AG09309 (cell line): Measurements from ENCODE around the gene PIKFYVE.
"Not testable (repeated sequence)": the region's sequence is repeated elsewhere in the genome, so short reads cannot be mapped to it uniquely, and the experiment has no call there.

Experiments
- DNase-seq: peaks from one replicate; pipeline ENCODE4 v3.0.0-alpha.2; 2010; ENCODE audit warnings: low read depth
- H3K4me3 ChIP-seq: 2 replicates; pipeline ENCODE4 v1.5.1; 2011; ENCODE audit warnings: mild to moderate bottlenecking, low read depth, low read length, moderate library complexity; ENCODE audit not compliant: control insufficient read depth
- TF ChIP-seq, protein P1 (sequence below): IDR thresholded peaks from 2 replicates; pipeline ENCODE4 v1.5.1; 2011; ENCODE audit warnings: mild to moderate bottlenecking, low read depth, low read length, inconsistent platforms; ENCODE audit not compliant: insufficient read depth, control insufficient read depth; ENCODE audit errors: missing control alignments

PIKFYVE gene

DNA sequence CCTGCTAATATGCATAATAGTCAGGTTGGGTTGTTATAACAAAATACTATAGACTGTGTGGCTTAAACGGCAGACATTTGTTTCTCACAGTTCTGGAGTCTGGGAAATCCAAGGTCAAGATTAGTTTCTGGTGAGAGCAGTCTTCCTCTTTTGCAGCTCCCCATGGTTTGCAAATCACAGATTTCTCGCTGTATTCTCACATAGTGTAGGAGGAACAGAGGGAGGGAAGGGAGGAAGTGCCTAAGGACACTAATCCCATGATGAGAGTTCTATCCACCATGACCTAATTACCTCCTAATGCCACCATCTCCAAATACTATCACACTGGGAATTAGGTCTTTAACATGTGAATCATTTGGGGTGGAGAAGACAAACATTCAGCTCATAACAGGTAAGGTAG is 120.5 kb downstream of the PIKFYVE start:
- no peak overlapping the region for H3K4me3 ChIP-seq
- DNase-seq, result no peak
- TF ChIP-seq, protein P1, sequence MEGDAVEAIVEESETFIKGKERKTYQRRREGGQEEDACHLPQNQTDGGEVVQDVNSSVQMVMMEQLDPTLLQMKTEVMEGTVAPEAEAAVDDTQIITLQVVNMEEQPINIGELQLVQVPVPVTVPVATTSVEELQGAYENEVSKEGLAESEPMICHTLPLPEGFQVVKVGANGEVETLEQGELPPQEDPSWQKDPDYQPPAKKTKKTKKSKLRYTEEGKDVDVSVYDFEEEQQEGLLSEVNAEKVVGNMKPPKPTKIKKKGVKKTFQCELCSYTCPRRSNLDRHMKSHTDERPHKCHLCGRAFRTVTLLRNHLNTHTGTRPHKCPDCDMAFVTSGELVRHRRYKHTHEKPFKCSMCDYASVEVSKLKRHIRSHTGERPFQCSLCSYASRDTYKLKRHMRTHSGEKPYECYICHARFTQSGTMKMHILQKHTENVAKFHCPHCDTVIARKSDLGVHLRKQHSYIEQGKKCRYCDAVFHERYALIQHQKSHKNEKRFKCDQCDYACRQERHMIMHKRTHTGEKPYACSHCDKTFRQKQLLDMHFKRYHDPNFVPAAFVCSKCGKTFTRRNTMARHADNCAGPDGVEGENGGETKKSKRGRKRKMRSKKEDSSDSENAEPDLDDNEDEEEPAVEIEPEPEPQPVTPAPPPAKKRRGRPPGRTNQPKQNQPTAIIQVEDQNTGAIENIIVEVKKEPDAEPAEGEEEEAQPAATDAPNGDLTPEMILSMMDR, result no peak

DNA sequence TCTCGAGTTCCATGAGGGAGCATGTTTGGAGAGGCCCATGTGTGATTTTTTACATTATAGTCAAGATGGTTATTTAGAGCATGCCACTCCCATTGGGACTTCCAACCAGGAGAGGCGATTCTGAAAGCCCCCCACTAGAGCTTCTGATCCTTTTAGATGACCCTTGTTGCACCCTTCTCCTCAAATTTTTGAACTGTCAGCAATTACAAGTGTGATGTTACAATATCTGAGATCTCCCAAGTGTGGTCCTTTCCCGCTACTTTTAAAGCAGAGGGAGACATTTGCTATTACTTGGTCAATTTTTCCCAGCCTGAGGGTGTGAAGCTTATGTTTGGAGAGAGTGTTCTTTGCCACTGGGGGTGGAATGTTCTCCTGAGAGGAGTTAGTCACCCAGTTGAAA is 123.9 kb downstream of the PIKFYVE start:
- TF ChIP-seq, protein P1, result no peak
- DNase-seq, result no peak

DNA sequence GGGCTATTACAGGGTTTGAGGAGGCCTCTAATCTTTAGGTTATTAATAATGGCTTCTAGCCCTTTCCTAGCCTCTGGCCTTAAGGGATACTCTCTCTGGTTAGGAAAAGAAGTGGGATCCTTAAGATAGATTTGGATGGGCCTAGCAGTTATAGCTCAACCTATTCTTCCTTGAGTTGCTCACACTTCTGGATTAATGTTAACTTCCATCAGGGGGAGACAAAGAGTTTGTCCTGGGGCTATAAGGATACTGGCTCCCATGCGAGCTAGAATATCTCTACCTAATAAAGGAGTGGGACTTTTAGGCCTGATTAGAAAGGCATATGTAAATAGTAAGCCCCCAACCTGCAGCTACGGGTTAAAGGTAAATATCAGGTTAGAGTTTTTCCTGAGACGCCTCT is 126.2 kb downstream of the PIKFYVE start:
- TF ChIP-seq, protein P1, result peak; percentile 38
- H3K4me3 ChIP-seq, result no peak overlapping the region
- no peak for DNase-seq

More for the DNA sequence above, 123.9 kb downstream of the PIKFYVE start:
- no peak overlapping the region for H3K4me3 ChIP-seq

DNA sequence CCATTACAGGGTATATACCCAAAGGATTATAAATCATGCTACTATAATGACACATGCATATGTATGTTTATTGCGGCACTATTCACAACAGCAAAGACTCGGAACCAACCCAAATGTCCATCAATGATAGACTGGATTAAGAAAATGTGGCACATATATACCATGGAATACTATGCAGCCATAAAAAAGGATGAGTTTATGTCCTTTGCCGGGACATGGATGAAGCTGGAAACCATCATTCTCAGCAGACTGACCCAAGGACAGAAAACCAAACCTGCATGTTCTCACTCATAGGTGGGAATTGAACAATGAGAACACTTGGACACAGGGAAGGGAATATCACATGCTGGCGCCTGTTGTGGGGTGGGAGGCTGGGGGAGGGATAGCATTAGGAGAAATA is 130.7 kb downstream of the PIKFYVE start:
- not testable (repeated sequence) for H3K4me3 ChIP-seq

DNA sequence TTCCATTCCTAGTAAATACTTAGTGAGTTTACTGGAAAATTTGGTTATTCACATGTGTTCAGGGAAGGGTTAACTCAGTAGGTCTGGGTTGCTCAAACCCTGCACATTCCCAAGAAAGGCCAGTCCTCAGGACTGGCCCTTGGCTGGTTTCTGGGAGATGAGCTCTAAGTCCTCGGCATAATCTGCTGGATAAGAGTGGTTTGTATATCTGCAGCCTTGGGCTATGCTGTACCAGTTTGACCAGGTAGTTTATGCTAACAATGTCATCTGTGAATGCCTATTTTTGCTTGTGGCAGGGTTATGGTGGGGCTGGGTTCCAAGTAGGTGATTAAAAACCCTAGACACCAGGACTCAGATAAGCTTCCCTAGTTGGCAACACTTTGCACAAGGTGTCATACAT is 133.1 kb downstream of the PIKFYVE start:
- no peak overlapping the region for H3K4me3 ChIP-seq
- no peak for DNase-seq
- TF ChIP-seq, protein P1, result no peak

More for the DNA sequence above, 130.7 kb downstream of the PIKFYVE start:
- DNase-seq, result not testable (repeated sequence)

DNA sequence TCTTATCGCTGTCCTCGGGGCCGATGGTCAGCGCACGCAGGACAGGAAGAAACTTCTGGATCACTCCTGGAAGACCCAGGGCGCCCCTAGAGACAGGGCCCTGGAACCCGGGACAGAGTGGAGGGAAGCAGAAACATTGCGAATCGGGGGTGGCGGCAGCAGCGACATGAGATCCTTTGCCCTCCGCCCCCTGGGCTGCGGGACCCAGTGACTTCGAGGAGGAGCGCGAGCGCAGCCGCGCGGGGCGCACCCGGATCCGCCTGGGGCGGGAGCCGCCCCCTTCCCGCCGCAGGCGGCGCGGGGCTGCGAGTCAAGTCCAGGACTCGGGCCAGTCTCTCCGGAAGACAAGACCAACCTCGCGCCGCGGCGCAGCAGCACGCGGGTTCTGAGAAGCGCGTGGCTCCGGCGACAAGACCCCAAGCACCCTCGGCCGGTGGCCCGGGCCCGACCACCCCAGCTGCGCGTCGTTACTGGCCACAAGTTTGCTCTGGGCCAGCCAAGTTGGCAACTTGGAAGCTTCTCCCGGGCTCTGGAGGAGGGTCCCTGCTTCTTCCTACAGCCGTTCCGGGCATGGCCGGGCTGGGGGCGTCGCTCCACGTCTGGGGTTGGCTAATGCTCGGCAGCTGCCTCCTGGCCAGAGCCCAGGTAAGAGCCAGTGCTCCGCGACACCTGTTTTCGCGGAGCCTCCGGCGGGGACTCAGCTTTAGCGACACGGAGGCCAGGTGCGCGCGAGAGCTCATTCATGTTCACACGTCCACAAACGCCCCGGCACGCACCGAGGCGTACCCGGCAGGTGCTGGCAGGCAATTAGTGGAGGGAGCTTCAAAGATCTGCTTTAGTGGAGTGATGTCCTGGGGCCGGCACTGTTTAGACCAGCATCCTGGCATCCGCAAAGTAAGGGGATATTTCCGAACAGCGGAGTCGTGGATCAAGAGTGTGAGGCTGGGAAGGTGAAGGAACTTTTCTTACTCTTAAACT is 140.7 kb downstream of the PIKFYVE start, which contains the start of gene PTH2R:
PTH2R (plus strand) TSS at position 319 of the 978 bp plus-strand sequence; CDS start at position 571, 252 bp downstream.
- H3K4me3 ChIP-seq, result no peak within 1 kb of the TSS
- TF ChIP-seq, protein P1, result no peak

DNA sequence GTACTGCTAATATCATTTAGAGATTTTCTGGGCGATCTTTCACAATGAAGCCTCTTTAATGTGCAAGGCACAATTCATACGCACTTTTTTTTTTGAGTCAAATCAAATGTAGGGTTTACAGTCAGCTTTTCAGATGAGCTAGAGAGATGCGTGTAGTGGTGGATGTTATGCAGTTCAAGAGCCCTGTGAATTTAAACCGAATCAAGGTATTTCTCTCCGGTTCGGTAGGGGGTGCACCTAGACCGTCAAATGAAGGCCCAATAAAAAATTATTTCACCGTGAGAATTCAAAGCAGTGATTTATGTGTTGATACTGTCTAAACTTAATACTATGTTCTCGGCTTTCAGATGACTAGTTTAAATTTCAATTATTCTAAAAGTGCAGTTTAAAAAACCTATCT is 141.6 kb downstream of the PIKFYVE start:
- TF ChIP-seq, protein P1, result peak; percentile 18
- no peak for DNase-seq
- H3K4me3 ChIP-seq, result no peak overlapping the region

More for the DNA sequence above, 140.7 kb downstream of the PIKFYVE start, which contains the start of gene PTH2R:
- DNase-seq, result no peak
